Inflammatory macrophage treated with lipopolysaccharide for 4 hours (primary cell): ENCODE data around the gene UQCR11.

Experiments
- DNase-seq: peaks from one replicate; pipeline ENCODE4 v3.0.0-alpha.2; 2020

UQCR11 gene

GRCh38 chr19:1634242-1634937, 29.1 kb upstream of the UQCR11 start:
- DNase-seq: no peak

- no peak for DNase-seq
These were observed 28.1 kb upstream of the UQCR11 start for GRCh38 chr19:1633269-1633826.

GRCh38 chr19:1632462-1633268, 27.4 kb upstream of the UQCR11 start:
- DNase-seq: no peak

- DNase-seq: no peak
These were observed 26.4 kb upstream of the UQCR11 start for GRCh38 chr19:1631557-1632100.

- DNase-seq: no peak
These were observed 25.5 kb upstream of the UQCR11 start for GRCh38 chr19:1630811-1631210.

- DNase-seq: no peak
These were observed 24.8 kb upstream of the UQCR11 start for GRCh38 chr19:1630012-1630411.

GRCh38 chr19:1629256-1629808, 24.1 kb upstream of the UQCR11 start:
- no peak for DNase-seq

GRCh38 chr19:1627194-1627593, 21.9 kb upstream of the UQCR11 start:
- no peak for DNase-seq

GRCh38 chr19:1626417-1627010, 21.3 kb upstream of the UQCR11 start:
- no peak for DNase-seq

GRCh38 chr19:1624458-1624857, 19.2 kb upstream of the UQCR11 start:
- peak; percentile 70 for DNase-seq

- DNase-seq: no peak
These were observed 17.3 kb upstream of the UQCR11 start for GRCh38 chr19:1622541-1622940.

- no peak for DNase-seq
These were observed 16.7 kb upstream of the UQCR11 start for GRCh38 chr19:1622007-1622406.

GRCh38 chr19:1621574-1621973, 16.3 kb upstream of the UQCR11 start:
- DNase-seq: no peak

- no peak for DNase-seq
These were observed 15.8 kb upstream of the UQCR11 start for GRCh38 chr19:1621021-1621420.

GRCh38 chr19:1620502-1620901, 15.2 kb upstream of the UQCR11 start:
- DNase-seq: no peak

GRCh38 chr19:1619703-1620102, 14.4 kb upstream of the UQCR11 start:
- no peak for DNase-seq

- DNase-seq: no peak
These were observed 13.8 kb upstream of the UQCR11 start for GRCh38 chr19:1619094-1619439.

- DNase-seq: peak; percentile 7
These were observed 13.2 kb upstream of the UQCR11 start for GRCh38 chr19:1618157-1619093.

GRCh38 chr19:1616875-1617274, 11.6 kb upstream of the UQCR11 start:
- DNase-seq: no peak

- no peak for DNase-seq
These were observed 11.1 kb upstream of the UQCR11 start for GRCh38 chr19:1616396-1616795.

- no peak for DNase-seq
These were observed 10.0 kb upstream of the UQCR11 start for GRCh38 chr19:1615156-1615765.
